GM12892 (cell line): ENCODE data around the gene OSBPL6.

Experiments
- POLR2A ChIP-seq: IDR thresholded peaks from 2 replicates; pipeline ENCODE4 v1.6.1; 2011; ENCODE audit warnings: low read depth, low read length, control low read depth
- POLR2AphosphoS5 ChIP-seq: IDR thresholded peaks from 2 replicates; pipeline ENCODE4 v1.6.1; 2011; ENCODE audit warnings: low read depth, low read length, control low read depth

- TF ChIP-seq POLR2A, result no peak
- no peak for TF ChIP-seq POLR2AphosphoS5
Observed at GRCh38 chr2:178426388-178426787, 232.1 kb downstream of the OSBPL6 start.
